Uterus (tissue), 4 donors: ENCODE data around the gene FAM120C. TPM values are rescaled to one million over a fixed set of nuclear protein-coding genes. Genes with fewer than 3 reads are reported as not detected.
A peak's percentile ranks its signal among the peaks of the same experiment; 100 is the strongest.

Experiments used
- DNase-seq, 2 donors: peaks; one replicate each; pipeline ENCODE4 v3.0.0-alpha.2; 2019 to 2020
- H3K27ac ChIP-seq, 2 donors: fragments of 200-600 bp; sonication (generic); 1 replicate in 1 of 2; 2 replicates in 1 of 2; pipeline ENCODE4 v1.5.1; 2016 to 2018
- H3K27me3 ChIP-seq, 2 donors: fragments of 200-600 bp; sonication (generic); one replicate each; pipeline ENCODE4 v1.5.1; 2018 to 2019; ENCODE audit warnings: control low read depth in 1 of 2
- H3K36me3 ChIP-seq, 2 donors: fragments of 200-600 bp; sonication (generic); one replicate each; pipeline ENCODE4 v1.5.1; 2019; ENCODE audit warnings: control low read depth in 1 of 2
- H3K4me1 ChIP-seq, 2 donors: fragments of 200-600 bp; sonication (generic); one replicate each; pipeline ENCODE4 v1.5.1; 2018 to 2019; ENCODE audit warnings: control low read depth in 1 of 2
- H3K4me3 ChIP-seq, 2 donors: fragments of 200-600 bp; sonication (generic); 1 replicate in 1 of 2; 2 replicates in 1 of 2; pipeline ENCODE4 v1.5.1; 2018 to 2019; ENCODE audit warnings: mild to moderate bottlenecking in 1 of 2
- H3K9me3 ChIP-seq, 2 donors: fragments of 200-600 bp; sonication (generic); one replicate each; pipeline ENCODE4 v1.5.1; 2019; ENCODE audit warnings: control low read depth in 1 of 2
- CTCF ChIP-seq, 4 experiments: fragments of 200-600 bp in 2 of 4; fragments of 450-650 bp in 2 of 4; sonication (generic) in 2 of 4; IDR thresholded peaks; one replicate each; pipeline ENCODE4 v1.5.1; 2016 to 2019; ENCODE audit warnings: antibody characterized with exemption in 4 of 4, mild to moderate bottlenecking in 2 of 4, moderate library complexity in 1 of 4
- POLR2A ChIP-seq, 2 donors: fragments of 450-650 bp; IDR thresholded peaks; one replicate each; pipeline ENCODE4 v1.6.1; 2016; ENCODE audit warnings: antibody characterized with exemption in 2 of 2, mild to moderate bottlenecking in 1 of 2, moderate library complexity in 1 of 2
- intact Hi-C: fragments of 100-400 bp; cut with DNase I; formaldehyde crosslinking; loops from one replicate; pipeline ENCODE4 v1.15.1; 2023; ENCODE audit warnings: low total_unique reads
- total RNA-seq, 4 donors: library from RNA; depleted of rRNA in 3 of 4; stranded (reverse); fragments of >200 nt in 3 of 4; gene quantifications; one replicate each; pipeline versions ENCODE4 v1.1.0 to v1.2.4, GENCODE V29; 2014 to 2023
- donor health status: DM: yes; HTN: yes; CAD: no.

FAM120C gene
- total RNA-seq, 4 donors from 2014 or later, result 2.6 to 19.4 (median 10.7) TPM

GRCh38 chrX:54198262-54198661 lies 15.2 kb upstream of the FAM120C start:
- no peak for DNase-seq
- intact Hi-C loops, result no loop called here
- H3K27ac ChIP-seq, result no peak overlapping the region
- no peaks in the 10 kb centered on the region for H3K36me3 ChIP-seq
- TF ChIP-seq POLR2A (IDR thresholded peaks at IDR 0.05), result no peak
- no peak for TF ChIP-seq CTCF (IDR thresholded peaks at IDR 0.05)
- no peaks in the 10 kb centered on the region for H3K9me3 ChIP-seq
- peaks cover 0 to 8% of the 10 kb centered on the region in 2 donors for H3K27me3 ChIP-seq
- no peaks in the 10 kb centered on the region for H3K4me1 ChIP-seq
- H3K4me3 ChIP-seq, result no peak overlapping the region

GRCh38 chrX:54194982-54195588 lies 12.0 kb upstream of the FAM120C start:
- TF ChIP-seq POLR2A (IDR thresholded peaks at IDR 0.05), result no peak
- TF ChIP-seq CTCF (IDR thresholded peaks at IDR 0.05), result no peak
- H3K4me3 ChIP-seq, result no peak overlapping the region
- intact Hi-C loops, result no loop called here
- no peaks in the 10 kb centered on the region for H3K4me1 ChIP-seq
- DNase-seq, result no peak
- no peak overlapping the region for H3K27ac ChIP-seq
- H3K9me3 ChIP-seq, result no peaks in the 10 kb centered on the region
- H3K36me3 ChIP-seq, result no peaks in the 10 kb centered on the region
- peaks cover 0 to 6% of the 10 kb centered on the region in 2 donors for H3K27me3 ChIP-seq

- Histone ChIP-seq H3K27me3 (no peaks in the 10 kb centered on the region), H3K9me3 (no peaks in the 10 kb centered on the region), H3K4me3 (no peak overlapping the region), H3K27ac (no peak overlapping the region), H3K36me3 (no peaks in the 10 kb centered on the region), H3K4me1 (no peaks in the 10 kb centered on the region)
- TF ChIP-seq POLR2A (IDR thresholded peaks at IDR 0.05) (no peak), CTCF (IDR thresholded peaks at IDR 0.05) (no peak)
- no peak for DNase-seq
- intact Hi-C loops, result no loop called here
These were observed 10.2 kb upstream of the FAM120C start for GRCh38 chrX:54193085-54193821.

GRCh38 chrX:54184474-54184873 lies 1.4 kb upstream of the FAM120C start:
- no peaks in the 10 kb centered on the region for H3K9me3 ChIP-seq
- no peaks in the 10 kb centered on the region for H3K27me3 ChIP-seq
- H3K4me3 ChIP-seq, result no peak overlapping the region
- H3K4me1 ChIP-seq, result no peaks in the 10 kb centered on the region
- no peak for DNase-seq
- intact Hi-C loops, result no loop called here
- no peak overlapping the region for H3K27ac ChIP-seq
- TF ChIP-seq POLR2A (IDR thresholded peaks at IDR 0.05) (no peak), CTCF (IDR thresholded peaks at IDR 0.05) (no peak)
- H3K36me3 ChIP-seq, result no peaks in the 10 kb centered on the region

GRCh38 chrX:54182194-54182863 lies 725 bp downstream of the FAM120C start:
- no peaks in the 10 kb centered on the region for H3K36me3 ChIP-seq
- no peaks in the 10 kb centered on the region for H3K4me1 ChIP-seq
- no peak for TF ChIP-seq CTCF (IDR thresholded peaks at IDR 0.05)
- TF ChIP-seq POLR2A (IDR thresholded peaks at IDR 0.05), result no peak
- H3K27me3 ChIP-seq, result no peaks in the 10 kb centered on the region
- DNase-seq, result peak; percentile 43 to 62
- H3K9me3 ChIP-seq, result no peaks in the 10 kb centered on the region
- peak overlapping the region; percentile 84 to 89 for H3K27ac ChIP-seq
- peak overlapping the region; percentile 20 to 83 for H3K4me3 ChIP-seq
- intact Hi-C loops, result no loop called here
